ENCODE data around the gene WWC1.

The WWC1 gene

DNA sequence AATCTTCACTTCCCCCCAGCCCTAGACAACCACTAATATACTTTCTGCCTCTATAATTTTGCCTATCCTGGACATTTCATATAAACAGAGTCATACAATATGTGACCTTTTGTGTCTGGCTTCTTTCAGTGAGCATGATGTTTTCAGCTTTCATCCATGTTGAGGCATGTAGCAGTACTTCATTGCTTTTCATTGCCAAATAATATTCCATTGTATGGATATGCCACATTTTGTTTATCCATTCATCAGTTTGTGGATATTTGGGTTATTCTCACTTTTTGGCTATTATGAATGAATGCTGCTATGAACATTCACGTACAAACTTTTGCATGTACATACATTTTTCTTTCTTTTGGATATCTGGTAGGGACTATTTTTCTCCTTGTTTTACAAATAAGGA, 49.0 kb downstream of the WWC1 start:
- TF ChIP-seq MYC (IDR thresholded peaks at IDR 0.05; ENCODE audit: low read depth, low read length) = no peak
- TF ChIP-seq, protein P1, sequence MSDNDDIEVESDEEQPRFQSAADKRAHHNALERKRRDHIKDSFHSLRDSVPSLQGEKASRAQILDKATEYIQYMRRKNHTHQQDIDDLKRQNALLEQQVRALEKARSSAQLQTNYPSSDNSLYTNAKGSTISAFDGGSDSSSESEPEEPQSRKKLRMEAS (IDR thresholded peaks at IDR 0.05; ENCODE audit: low read depth, low read length) = no peak
- TF ChIP-seq, protein P2, sequence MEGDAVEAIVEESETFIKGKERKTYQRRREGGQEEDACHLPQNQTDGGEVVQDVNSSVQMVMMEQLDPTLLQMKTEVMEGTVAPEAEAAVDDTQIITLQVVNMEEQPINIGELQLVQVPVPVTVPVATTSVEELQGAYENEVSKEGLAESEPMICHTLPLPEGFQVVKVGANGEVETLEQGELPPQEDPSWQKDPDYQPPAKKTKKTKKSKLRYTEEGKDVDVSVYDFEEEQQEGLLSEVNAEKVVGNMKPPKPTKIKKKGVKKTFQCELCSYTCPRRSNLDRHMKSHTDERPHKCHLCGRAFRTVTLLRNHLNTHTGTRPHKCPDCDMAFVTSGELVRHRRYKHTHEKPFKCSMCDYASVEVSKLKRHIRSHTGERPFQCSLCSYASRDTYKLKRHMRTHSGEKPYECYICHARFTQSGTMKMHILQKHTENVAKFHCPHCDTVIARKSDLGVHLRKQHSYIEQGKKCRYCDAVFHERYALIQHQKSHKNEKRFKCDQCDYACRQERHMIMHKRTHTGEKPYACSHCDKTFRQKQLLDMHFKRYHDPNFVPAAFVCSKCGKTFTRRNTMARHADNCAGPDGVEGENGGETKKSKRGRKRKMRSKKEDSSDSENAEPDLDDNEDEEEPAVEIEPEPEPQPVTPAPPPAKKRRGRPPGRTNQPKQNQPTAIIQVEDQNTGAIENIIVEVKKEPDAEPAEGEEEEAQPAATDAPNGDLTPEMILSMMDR (IDR thresholded peaks at IDR 0.05; ENCODE audit: low read depth, low read length) = no peak
- TF ChIP-seq POLR2A (IDR thresholded peaks at IDR 0.05; ENCODE audit: extremely low read depth, insufficient read length) = no peak
- no peak for DNase-seq (ENCODE audit: low read depth)
- H3K4me3 ChIP-seq (ENCODE audit: low read depth, low read length) = no peak overlapping the region

DNA sequence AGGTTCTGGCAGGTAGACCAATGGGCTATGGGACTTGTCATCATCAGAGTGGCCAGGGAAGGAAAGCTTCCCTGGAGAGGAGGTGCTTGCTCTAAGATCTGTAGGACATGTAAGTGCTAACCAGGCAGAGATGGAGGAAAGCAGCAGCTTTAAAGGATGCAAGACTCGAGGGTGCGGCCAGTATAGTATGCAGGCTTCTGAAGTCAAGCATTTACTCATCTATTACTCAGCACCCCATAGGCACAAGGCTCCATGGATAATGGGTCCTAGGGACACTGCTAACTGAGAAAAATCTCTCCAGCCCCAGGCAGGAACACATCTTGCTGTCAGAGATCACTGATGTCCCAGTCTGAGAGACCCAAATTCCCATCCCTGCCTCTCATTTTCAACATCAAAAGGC, 49.7 kb downstream of the WWC1 start:
- DNase-seq (ENCODE audit: low read depth) = no peak
- H3K4me3 ChIP-seq (ENCODE audit: low read depth, low read length) = no peak overlapping the region
- TF ChIP-seq POLR2A (IDR thresholded peaks at IDR 0.05; ENCODE audit: extremely low read depth, insufficient read length) = no peak
- no peak for TF ChIP-seq MYC (IDR thresholded peaks at IDR 0.05; ENCODE audit: low read depth, low read length)
- TF ChIP-seq, protein P1 (IDR thresholded peaks at IDR 0.05; ENCODE audit: low read depth, low read length) = no peak
- TF ChIP-seq, protein P2 (IDR thresholded peaks at IDR 0.05; ENCODE audit: low read depth, low read length) = no peak

DNA sequence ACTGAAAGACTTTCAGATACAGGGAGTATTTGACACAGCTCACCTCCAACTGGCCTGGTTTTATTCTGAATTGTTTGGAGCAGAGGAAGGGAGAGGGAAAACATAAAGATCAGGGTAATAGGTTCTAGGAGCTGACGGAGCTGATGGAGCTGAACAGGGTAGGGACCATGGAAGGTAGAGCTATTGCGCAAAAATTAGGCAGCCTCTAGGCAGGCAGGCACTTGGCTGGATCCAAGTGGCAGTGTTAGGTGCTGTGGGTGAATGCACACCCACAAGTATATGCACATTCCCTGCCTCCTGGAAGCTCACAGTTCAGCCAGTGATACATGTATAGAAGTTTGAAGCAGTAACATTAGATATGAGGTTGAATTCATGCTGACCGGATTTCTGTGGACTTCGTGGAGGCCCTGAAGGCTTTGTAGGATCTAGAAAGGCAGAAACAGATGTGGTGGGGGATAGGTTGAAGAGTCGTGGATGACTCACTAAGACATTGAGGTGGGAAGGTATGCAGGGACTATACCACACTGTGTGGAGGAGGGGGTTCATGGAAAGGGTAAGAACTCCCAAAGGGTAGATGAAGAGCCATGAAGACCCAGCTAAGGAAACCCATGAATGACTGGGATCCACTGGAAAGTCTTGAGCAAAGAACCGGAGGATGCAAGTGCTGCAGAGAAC, 50.8 kb downstream of the WWC1 start:
- no peak overlapping the region for H3K4me3 ChIP-seq (ENCODE audit: low read depth, low read length)

GRCh38 chr5:168342985-168343384, 51.5 kb downstream of the WWC1 start:
- H3K4me3 ChIP-seq (ENCODE audit: low read depth, low read length) = no peak overlapping the region
- TF ChIP-seq MYC (IDR thresholded peaks at IDR 0.05; ENCODE audit: low read depth, low read length) (no peak), POLR2A (IDR thresholded peaks at IDR 0.05; ENCODE audit: extremely low read depth, insufficient read length) (no peak)
- TF ChIP-seq, protein P1 (IDR thresholded peaks at IDR 0.05; ENCODE audit: low read depth, low read length) = no peak
- TF ChIP-seq, protein P2 (IDR thresholded peaks at IDR 0.05; ENCODE audit: low read depth, low read length) = no peak
- no peak for DNase-seq (ENCODE audit: low read depth)

More for the DNA sequence above, 50.8 kb downstream of the WWC1 start:
- no peak for TF ChIP-seq MYC (IDR thresholded peaks at IDR 0.05; ENCODE audit: low read depth, low read length)
- TF ChIP-seq, protein P1 (IDR thresholded peaks at IDR 0.05; ENCODE audit: low read depth, low read length) = no peak
- no peak for TF ChIP-seq POLR2A (IDR thresholded peaks at IDR 0.05; ENCODE audit: extremely low read depth, insufficient read length)
- TF ChIP-seq, protein P2 (IDR thresholded peaks at IDR 0.05; ENCODE audit: low read depth, low read length) = no peak
- DNase-seq (ENCODE audit: low read depth) = no peak

DNA sequence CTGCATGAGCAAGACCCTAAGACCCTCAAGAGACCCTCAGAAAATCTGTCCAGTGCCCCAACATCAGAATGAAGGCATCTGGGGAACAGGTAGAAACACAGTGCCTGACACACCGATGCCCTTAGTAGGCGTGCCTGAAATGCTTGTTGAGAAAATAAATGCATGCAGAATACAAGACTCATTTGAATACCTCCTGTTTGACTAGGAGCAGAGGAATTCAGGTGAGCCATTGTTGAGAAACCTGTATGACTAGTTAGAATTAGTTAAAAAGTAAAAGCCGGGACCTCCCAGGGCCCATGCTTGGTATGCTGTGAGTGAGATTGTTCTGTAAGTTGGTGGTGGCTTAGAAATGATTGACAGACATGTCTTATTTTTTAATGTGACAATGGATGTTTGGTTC, 55.0 kb downstream of the WWC1 start:
- no peak overlapping the region for H3K4me3 ChIP-seq (ENCODE audit: low read depth, low read length)
- no peak for TF ChIP-seq MYC (IDR thresholded peaks at IDR 0.05; ENCODE audit: low read depth, low read length)
- TF ChIP-seq, protein P2 (IDR thresholded peaks at IDR 0.05; ENCODE audit: low read depth, low read length) = no peak
- TF ChIP-seq, protein P1 (IDR thresholded peaks at IDR 0.05; ENCODE audit: low read depth, low read length) = no peak
- TF ChIP-seq POLR2A (IDR thresholded peaks at IDR 0.05; ENCODE audit: extremely low read depth, insufficient read length) = no peak
- no peak for DNase-seq (ENCODE audit: low read depth)
